Suprapubic skin (tissue), 4 donors: ENCODE data around the gene CDCA7L.

Source experiments
- CTCF ChIP-seq, 2 donors: fragments of 200-600 bp in 1 of 2; fragments of 450-650 bp in 1 of 2; sonication (generic) in 1 of 2; IDR thresholded peaks; one replicate each; pipeline ENCODE4 v1.5.1; 2016 to 2019; ENCODE audit warnings: antibody characterized with exemption in 2 of 2, mild to moderate bottlenecking in 1 of 2, moderate library complexity in 1 of 2
- POLR2A ChIP-seq, 2 donors: fragments of 450-650 bp; IDR thresholded peaks; one replicate each; pipeline ENCODE4 v1.6.1; 2017; ENCODE audit warnings: antibody characterized with exemption in 2 of 2, mild to moderate bottlenecking in 2 of 2, moderate library complexity in 2 of 2
- POLR2AphosphoS5 ChIP-seq, 3 donors: sonication (generic); formaldehyde crosslinking; IDR thresholded peaks; one replicate each; pipeline ENCODE4 v1.6.1; 2017; ENCODE audit warnings: antibody characterized with exemption in 3 of 3

- TF ChIP-seq CTCF (IDR thresholded peaks at IDR 0.05), result no peak
- no peak for TF ChIP-seq POLR2A (IDR thresholded peaks at IDR 0.05)
- TF ChIP-seq POLR2AphosphoS5 (IDR thresholded peaks at IDR 0.05), result no peak
These were observed 33.4 kb downstream of the CDCA7L start for GRCh38 chr7:21912305-21912704.
